Stimulated activated CD4-positive, alpha-beta T cell treated with anti-CD3 and anti-CD28 coated beads, Interleukin-4, amount 100 ng/mL, for 4 hours (primary cell): Measurements from ENCODE around the gene LAMC2.
A peak's percentile ranks its signal among the peaks of the same experiment; 100 is the strongest.

Experiments used
- DNase-seq, 2 experiments: peaks; one replicate each; pipeline ENCODE4 v3.0.0-alpha.2; 2020

The LAMC2 gene

GRCh38 chr1:183215076-183215720 lies 29.1 kb downstream of the LAMC2 start:
- DNase-seq, result no peak

DNA sequence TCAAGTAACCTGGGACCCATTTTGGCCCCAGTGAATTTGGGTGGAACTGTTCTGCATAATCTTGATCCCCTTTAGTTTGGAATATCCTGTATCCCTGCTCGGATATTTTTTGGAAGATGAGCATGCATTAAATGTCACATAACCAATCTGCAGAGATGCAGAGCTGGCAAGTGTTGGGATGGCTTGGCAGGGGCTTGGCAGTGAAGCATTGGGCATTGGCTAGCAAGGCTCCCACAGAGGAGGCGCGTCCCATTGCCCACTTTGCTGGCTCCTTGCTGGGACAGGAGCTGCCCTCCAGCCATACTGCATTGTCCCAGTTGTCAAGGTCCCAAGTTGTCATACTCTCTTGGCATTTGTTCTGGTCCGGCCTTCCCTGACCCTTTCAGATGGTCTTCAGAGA lies 29.9 kb downstream of the LAMC2 start:
- DNase-seq, result no peak

DNA sequence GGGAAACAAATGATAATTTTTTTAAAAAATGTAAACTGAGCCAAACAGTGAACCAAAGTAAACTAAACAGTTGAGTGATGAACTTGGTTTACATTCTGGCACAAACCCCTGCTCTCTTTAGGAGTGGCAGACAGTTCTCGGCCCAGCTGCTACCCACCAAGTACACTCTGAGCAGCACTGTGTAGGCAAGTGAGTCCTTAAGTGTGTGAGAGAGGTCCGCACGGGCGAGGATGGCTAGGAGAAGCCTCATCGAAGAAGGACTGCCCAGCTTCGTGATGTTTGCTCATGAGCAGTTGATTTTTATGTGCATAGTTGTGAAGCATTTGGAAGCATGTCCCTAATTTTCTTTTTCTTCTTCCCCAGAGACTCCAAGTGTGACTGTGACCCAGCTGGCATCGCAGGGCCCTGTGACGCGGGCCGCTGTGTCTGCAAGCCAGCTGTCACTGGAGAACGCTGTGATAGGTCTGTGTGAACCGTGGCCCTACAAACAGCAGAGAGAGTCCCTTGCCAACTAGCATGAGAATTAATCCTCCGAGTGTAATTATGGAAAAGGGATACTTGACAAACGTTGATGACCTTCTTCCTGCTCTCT lies 32.1 kb downstream of the LAMC2 start:
- no peak for DNase-seq

- peak in 1 of 2 experiments; percentile 35 for DNase-seq
These were observed 33.0 kb downstream of the LAMC2 start for GRCh38 chr1:183218971-183219615.

DNA sequence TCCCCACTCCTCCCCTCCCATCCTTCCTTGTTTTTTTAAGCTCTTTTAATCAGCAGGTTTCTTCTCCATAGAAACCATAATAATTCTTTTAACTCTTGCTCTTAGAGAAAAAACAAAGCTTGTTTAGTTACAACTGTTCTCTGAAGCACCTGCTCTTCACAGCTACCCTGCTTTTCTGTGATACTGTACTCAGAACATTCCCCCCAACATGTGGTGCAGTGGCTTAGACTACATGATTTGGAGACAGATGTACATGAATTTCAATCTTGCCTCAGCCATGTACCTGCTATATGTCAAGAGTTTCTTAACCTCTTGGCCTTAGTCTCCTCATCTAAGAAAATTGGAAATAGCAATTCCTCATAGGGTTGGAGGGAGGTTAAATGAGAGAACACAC lies 33.5 kb downstream of the LAMC2 start:
- no peak for DNase-seq

DNA sequence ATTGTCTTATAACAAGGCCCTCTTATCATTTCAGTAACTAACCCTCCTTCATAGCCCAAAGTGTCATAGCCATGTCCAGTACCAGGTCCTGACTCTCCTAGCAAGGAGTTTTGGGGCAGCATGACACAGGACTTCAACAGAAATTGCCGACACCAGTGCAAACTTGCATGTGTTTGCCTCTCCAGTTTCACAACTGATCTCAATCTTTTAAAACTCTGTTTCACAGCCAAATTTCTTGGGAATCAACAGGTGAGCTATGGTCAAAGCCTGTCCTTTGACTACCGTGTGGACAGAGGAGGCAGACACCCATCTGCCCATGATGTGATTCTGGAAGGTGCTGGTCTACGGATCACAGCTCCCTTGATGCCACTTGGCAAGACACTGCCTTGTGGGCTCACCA lies 36.8 kb downstream of the LAMC2 start:
- DNase-seq, result no peak

- no peak for DNase-seq
These were observed 37.4 kb downstream of the LAMC2 start for GRCh38 chr1:183223467-183223866.

DNA sequence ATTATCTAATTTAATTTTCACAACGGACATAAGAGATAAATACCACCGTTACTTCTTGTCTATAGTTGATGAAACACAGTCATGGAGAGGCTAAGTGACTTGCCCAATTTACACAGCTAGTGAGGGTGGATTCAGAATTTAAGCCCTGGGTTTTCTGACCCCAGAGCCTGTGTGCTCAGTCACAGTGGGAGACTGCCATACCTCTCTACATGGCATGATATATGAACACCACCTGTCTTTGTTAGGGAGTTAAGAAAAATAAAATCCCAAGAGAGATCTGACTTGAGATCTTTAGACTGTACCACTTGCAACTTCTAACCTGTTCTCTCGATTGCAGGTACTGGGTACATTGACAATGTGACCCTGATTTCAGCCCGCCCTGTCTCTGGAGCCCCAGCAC lies 40.3 kb downstream of the LAMC2 start:
- no peak for DNase-seq

- DNase-seq, result no peak
These were observed 40.9 kb downstream of the LAMC2 start for GRCh38 chr1:183226963-183227362.

DNA sequence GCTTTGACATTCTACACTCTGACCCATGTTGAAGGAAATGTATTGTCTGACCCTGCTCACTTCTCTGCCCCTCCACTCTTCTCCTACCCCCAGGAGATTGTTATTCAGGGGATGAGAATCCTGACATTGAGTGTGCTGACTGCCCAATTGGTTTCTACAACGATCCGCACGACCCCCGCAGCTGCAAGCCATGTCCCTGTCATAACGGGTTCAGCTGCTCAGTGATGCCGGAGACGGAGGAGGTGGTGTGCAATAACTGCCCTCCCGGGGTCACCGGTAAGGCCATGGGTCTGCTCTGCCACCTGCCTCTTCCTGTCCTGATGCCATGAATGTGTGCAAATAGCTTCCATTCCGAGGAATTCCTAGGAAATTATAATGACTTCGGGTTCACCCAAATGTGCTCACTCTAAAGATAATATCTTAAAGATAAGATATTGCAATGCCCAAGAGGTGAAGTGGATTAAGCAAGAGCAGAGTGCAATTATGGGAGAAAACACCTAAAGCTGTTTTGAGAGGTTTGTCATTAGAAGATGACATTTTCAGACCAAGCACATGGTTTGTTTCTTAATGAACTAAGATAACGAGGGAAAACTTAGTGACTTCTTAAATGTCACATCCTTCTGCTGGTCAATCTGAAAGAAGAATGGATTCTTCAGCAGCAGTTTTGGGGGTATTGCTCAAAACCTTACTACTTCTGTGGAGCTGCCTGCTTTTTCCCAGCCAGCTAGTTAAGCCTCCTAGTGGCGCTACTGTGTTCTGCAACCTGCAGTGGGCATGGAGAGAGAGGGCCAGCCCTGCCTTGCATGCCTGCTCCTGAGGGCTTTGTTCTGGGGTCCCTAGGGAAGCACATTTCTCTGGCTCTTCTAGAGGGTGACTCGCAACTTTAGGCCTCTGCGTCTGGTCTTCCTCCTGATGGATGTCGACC lies 41.6 kb downstream of the LAMC2 start:
- peak in 1 of 2 experiments; percentile 14 for DNase-seq

DNA sequence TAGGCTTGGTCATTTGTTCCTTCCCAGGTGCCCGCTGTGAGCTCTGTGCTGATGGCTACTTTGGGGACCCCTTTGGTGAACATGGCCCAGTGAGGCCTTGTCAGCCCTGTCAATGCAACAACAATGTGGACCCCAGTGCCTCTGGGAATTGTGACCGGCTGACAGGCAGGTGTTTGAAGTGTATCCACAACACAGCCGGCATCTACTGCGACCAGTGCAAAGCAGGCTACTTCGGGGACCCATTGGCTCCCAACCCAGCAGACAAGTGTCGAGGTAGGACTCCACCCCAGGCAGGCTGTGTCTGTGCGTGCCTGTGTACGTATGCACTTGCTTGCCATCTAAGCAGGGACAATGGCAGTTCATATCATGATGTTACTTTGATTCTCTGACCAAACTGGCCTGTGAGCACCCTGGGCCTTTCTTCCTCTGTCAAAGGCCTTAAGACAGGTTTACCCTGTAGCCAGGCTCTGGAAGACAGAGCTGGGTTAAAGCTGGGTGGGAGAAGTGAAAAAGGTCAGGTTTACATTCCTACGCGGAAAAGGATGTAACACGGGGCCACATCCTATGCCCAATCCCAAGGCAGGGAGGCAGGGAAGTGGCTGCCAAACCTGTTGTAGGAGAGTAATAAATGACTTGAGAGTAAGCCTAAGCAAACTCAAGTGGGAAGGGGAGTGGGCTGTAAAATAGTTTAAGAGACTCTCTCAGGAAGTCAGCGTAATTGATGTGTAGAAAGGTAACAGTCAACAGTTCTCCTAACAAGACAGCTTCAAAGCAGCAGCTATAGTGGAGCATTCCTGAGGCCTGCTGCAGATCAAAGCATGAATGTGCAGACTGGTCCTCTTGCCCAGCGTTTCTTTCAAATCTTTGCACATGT lies 42.5 kb downstream of the LAMC2 start:
- DNase-seq, result no peak

- no peak for DNase-seq
These were observed 44.3 kb downstream of the LAMC2 start for GRCh38 chr1:183230413-183230812.

- DNase-seq, result no peak
These were observed 45.5 kb downstream of the LAMC2 start for GRCh38 chr1:183231545-183231944.

- DNase-seq, result no peak
These were observed 47.0 kb downstream of the LAMC2 start for GRCh38 chr1:183233113-183233512.

- DNase-seq, result no peak
These were observed 48.8 kb downstream of the LAMC2 start for GRCh38 chr1:183234660-183235476.

- DNase-seq, result no peak
These were observed 49.4 kb downstream of the LAMC2 start for GRCh38 chr1:183235503-183235902.

GRCh38 chr1:183236158-183236725 lies 50.2 kb downstream of the LAMC2 start:
- no peak for DNase-seq

DNA sequence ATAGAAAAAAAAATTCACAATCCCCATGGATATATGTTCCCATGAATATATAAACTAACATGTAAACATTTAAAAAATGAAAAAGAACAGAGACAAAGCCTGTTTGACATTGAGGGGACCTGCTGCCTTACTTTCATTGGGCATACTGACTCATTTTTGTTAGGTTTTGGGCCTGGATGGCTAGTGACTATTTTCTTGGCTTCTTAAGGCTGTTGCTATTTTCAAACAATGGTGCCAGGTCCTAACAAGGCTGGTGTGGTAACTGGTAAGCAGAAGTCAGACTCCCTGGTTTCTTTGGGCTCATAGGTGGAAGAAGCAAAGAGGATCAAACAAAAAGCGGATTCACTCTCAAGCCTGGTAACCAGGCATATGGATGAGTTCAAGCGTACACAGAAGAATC lies 51.0 kb downstream of the LAMC2 start:
- DNase-seq, result no peak

- no peak for DNase-seq
These were observed 52.0 kb downstream of the LAMC2 start for GRCh38 chr1:183238071-183238470.

GRCh38 chr1:183239220-183239742 lies 53.2 kb downstream of the LAMC2 start:
- DNase-seq, result no peak
